ENCODE measurements around the gene PPP1R2B.
"Not testable (repeated sequence)": the region's sequence is repeated elsewhere in the genome, so short reads cannot be mapped to it uniquely, and the experiment has no call there.

The PPP1R2B gene

GRCh38 chr5:156850206-156850751 is at the start of gene PPP1R2B:
Gene PPP1R2B, plus strand, starts transcription at chr5:156850295. Its CDS starts 268 bp downstream, at chr5:156850563.
- no peak for DNase-seq (ENCODE audit: low spot score)

GRCh38 chr5:156800929-156801328 is 49.2 kb upstream of the PPP1R2B start:
- peak; percentile 31 for DNase-seq (ENCODE audit: low spot score)

- no peak for DNase-seq (ENCODE audit: low spot score)
Measured at GRCh38 chr5:156802501-156802900, 47.6 kb upstream of the PPP1R2B start.

- DNase-seq (ENCODE audit: low spot score): no peak
Measured at GRCh38 chr5:156803404-156803803, 46.7 kb upstream of the PPP1R2B start.

GRCh38 chr5:156812959-156813358 is 37.1 kb upstream of the PPP1R2B start:
- DNase-seq (ENCODE audit: low spot score): no peak

GRCh38 chr5:156815988-156816599 is 34.0 kb upstream of the PPP1R2B start:
- DNase-seq (ENCODE audit: low spot score): peak; percentile 23

GRCh38 chr5:156819537-156819936 is 30.6 kb upstream of the PPP1R2B start:
- no peak for DNase-seq (ENCODE audit: low spot score)

- no peak for DNase-seq (ENCODE audit: low spot score)
Measured at GRCh38 chr5:156819967-156820581, 30.0 kb upstream of the PPP1R2B start.

GRCh38 chr5:156824241-156824640 is 25.9 kb upstream of the PPP1R2B start:
- no peak for DNase-seq (ENCODE audit: low spot score)

- DNase-seq (ENCODE audit: low spot score): peak; percentile 81
Measured at GRCh38 chr5:156824800-156825199, 25.3 kb upstream of the PPP1R2B start.

GRCh38 chr5:156825688-156826087 is 24.4 kb upstream of the PPP1R2B start:
- DNase-seq (ENCODE audit: low spot score): no peak

GRCh38 chr5:156826150-156826549 is 23.9 kb upstream of the PPP1R2B start:
- DNase-seq (ENCODE audit: low spot score): no peak

- no peak for DNase-seq (ENCODE audit: low spot score)
Measured at GRCh38 chr5:156834916-156835315, 15.2 kb upstream of the PPP1R2B start.

- no peak for DNase-seq (ENCODE audit: low spot score)
Measured at GRCh38 chr5:156835905-156836304, 14.2 kb upstream of the PPP1R2B start.

- DNase-seq (ENCODE audit: low spot score): peak; percentile 9
Measured at GRCh38 chr5:156836846-156837245, 13.2 kb upstream of the PPP1R2B start.

GRCh38 chr5:156838961-156839360 is 11.1 kb upstream of the PPP1R2B start:
- peak; percentile 57 for DNase-seq (ENCODE audit: low spot score)

- no peak for DNase-seq (ENCODE audit: low spot score)
Measured at GRCh38 chr5:156841737-156842136, 8.4 kb upstream of the PPP1R2B start.

GRCh38 chr5:156846914-156847313 is 3.2 kb upstream of the PPP1R2B start:
- DNase-seq (ENCODE audit: low spot score): no peak

GRCh38 chr5:156848447-156848846 is 1.6 kb upstream of the PPP1R2B start:
- DNase-seq (ENCODE audit: low spot score): not testable (repeated sequence)

GRCh38 chr5:156851880-156852279 is 1.8 kb downstream of the PPP1R2B start:
- DNase-seq (ENCODE audit: low spot score): no peak

- DNase-seq (ENCODE audit: low spot score): not testable (repeated sequence)
Measured at GRCh38 chr5:156853055-156853454, 3.0 kb downstream of the PPP1R2B start.

- DNase-seq (ENCODE audit: low spot score): no peak
Measured at GRCh38 chr5:156865427-156865826, 15.3 kb downstream of the PPP1R2B start.

- DNase-seq (ENCODE audit: low spot score): no peak
Measured at GRCh38 chr5:156870498-156870839, 20.4 kb downstream of the PPP1R2B start.

GRCh38 chr5:156871212-156871611 is 21.1 kb downstream of the PPP1R2B start:
- DNase-seq (ENCODE audit: low spot score): no peak
